Measurements from ENCODE around the gene TASOR2. TPM values are rescaled to one million over a fixed set of nuclear protein-coding genes. Genes with fewer than 3 reads are reported as not detected.

Gene TASOR2
- total and polyA plus RNA-seq, 4 experiments from 2014 or later, result 4.8 to 85.7 (median 42.5) TPM

DNA sequence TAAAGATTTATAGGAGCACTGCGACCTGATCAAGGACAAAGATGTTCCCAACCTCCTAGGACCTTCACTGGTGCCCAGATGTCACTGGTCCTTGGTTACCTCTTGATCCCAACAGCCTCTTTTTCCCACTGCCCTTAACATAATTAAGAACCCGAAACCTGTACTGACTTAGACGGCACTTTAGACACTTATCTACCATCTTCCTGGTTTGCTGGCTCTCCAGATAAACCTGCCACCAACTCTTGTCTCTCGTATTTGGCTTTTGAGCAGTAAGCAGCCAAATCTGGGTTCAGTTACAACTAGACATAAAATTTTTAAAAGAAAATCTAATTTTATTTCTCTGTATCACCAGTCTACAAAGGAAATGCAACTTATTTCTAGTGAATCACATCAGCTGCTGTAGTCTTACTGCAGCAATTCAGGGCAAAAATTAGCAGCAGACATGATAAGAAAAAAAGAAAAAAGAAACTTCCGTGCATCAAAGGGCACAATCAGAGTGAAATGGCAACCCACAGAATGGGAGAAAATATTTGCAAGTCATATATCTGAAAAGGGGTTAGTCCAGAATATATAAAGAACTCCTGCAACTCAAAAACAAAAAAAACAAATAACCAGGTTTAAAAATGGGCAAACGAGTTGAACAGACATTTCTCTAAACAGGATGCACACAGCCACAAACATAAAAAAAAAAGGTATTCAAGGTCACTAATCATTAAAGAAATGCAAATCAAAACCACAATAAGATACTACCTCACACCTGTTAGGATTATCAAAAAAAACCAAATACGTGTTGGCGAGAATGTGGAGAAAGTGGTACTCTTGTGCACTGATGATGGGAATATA is 27.7 kb upstream of the TASOR2 start:
- Histone ChIP-seq H3K27me3 (ENCODE audit: insufficient read depth, low read length) (no peaks in the 10 kb centered on the region), H3K4me3 (ENCODE audit: low read length in 2 of 2) (no peak overlapping the region), H3K9me3 (ENCODE audit: control insufficient read depth in 1 of 2, low read length in 2 of 2) (no peaks in the 10 kb centered on the region), H3K36me3 (ENCODE audit: insufficient read depth, low read length) (no peaks in the 10 kb centered on the region), H3K4me1 (ENCODE audit: insufficient read depth, low read length) (peaks cover 30% of the 10 kb centered on the region), H3K27ac (ENCODE audit: low read depth, low read length) (no peak overlapping the region)
- Mint-ChIP-seq H3K4me3 (peak overlapping the region in 7 of 8 donors; percentile 27 to 70 (median 49)), H3K36me3 (peaks cover 0 to 1% of the 10 kb centered on the region in 2 donors), H3K27me3 (no peaks in the 10 kb centered on the region), H3K4me1 (peaks cover 29 to 43% (median 36%) of the 10 kb centered on the region in 4 donors), H3K9me3 (no peaks in the 10 kb centered on the region), H3K27ac (peak overlapping the region in 6 of 7 donors; percentile 17 to 89 (median 66))
- ChIA-PET POLR2A (ENCODE audit: partially characterized antibody) (interaction anchor here (1.4 kb wide), 1 partner anchor 9 kb away, joined by 3 read pairs; no protein-coding TSS in a partner anchor), CTCF (ENCODE audit: partially characterized antibody) (no interaction called here)
- intact Hi-C loops (cut with micrococcal nuclease), result no loop called here
- DNase-seq, result peak in 1 of 5 donors; percentile 21

DNA sequence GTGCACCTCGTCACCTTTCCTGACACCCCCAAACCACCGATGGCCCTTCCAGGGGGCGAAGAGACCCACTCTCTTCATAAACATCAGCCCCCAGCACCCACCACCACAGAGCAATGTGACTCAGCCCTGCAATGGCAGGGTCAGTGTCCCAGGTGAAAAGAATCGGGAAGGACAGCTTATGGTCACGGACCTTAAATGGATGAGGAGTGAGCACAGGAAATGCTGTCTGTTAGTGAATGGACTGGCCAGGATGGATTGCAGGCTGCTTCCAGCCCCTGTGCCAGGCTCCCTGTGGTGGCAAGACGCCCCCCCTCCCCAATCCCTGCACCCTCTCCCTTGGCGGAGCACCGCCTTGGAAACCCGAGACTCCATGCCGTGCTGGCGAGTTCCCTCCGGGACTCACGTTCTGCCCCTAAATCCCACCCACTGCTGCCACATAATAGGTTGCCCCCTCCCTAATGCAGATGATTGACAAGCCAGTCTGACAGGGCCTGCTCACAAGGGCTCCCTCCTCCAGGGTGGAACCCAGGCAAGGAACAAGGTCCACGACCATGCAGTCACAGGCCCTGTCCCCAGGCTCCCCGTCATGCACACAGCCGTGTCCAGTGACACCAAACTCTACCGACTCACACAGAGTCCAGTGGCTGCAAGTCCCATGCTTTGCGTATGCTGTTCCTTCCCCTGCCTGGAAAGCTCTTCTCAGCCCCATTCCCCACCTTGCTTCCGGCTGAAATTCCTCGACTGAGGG is 25.6 kb upstream of the TASOR2 start:
- no peak overlapping the region for H3K27ac Mint-ChIP-seq
- ChIA-PET POLR2A (ENCODE audit: partially characterized antibody) (no interaction called here), CTCF (ENCODE audit: partially characterized antibody) (interaction anchor here (1.0 kb wide), 1 partner anchor 36 kb away, joined by 3 read pairs; no protein-coding TSS in a partner anchor)
- intact Hi-C loops (cut with micrococcal nuclease), result no loop called here
- H3K36me3 Mint-ChIP-seq, result no peaks in the 10 kb centered on the region
- Histone ChIP-seq H3K4me1 (ENCODE audit: insufficient read depth, low read length) (peaks cover 30% of the 10 kb centered on the region), H3K27me3 (ENCODE audit: insufficient read depth, low read length) (no peaks in the 10 kb centered on the region), H3K9me3 (ENCODE audit: control insufficient read depth in 1 of 2, low read length in 2 of 2) (no peaks in the 10 kb centered on the region), H3K36me3 (ENCODE audit: insufficient read depth, low read length) (no peaks in the 10 kb centered on the region), H3K4me3 (ENCODE audit: low read length in 2 of 2) (no peak overlapping the region), H3K27ac (ENCODE audit: low read depth, low read length) (no peak overlapping the region)
- no peaks in the 10 kb centered on the region for H3K27me3 Mint-ChIP-seq
- no peak overlapping the region for H3K4me3 Mint-ChIP-seq
- peaks cover 32 to 56% (median 40%) of the 10 kb centered on the region in 4 donors for H3K4me1 Mint-ChIP-seq
- no peak for DNase-seq
- no peaks in the 10 kb centered on the region for H3K9me3 Mint-ChIP-seq

DNA sequence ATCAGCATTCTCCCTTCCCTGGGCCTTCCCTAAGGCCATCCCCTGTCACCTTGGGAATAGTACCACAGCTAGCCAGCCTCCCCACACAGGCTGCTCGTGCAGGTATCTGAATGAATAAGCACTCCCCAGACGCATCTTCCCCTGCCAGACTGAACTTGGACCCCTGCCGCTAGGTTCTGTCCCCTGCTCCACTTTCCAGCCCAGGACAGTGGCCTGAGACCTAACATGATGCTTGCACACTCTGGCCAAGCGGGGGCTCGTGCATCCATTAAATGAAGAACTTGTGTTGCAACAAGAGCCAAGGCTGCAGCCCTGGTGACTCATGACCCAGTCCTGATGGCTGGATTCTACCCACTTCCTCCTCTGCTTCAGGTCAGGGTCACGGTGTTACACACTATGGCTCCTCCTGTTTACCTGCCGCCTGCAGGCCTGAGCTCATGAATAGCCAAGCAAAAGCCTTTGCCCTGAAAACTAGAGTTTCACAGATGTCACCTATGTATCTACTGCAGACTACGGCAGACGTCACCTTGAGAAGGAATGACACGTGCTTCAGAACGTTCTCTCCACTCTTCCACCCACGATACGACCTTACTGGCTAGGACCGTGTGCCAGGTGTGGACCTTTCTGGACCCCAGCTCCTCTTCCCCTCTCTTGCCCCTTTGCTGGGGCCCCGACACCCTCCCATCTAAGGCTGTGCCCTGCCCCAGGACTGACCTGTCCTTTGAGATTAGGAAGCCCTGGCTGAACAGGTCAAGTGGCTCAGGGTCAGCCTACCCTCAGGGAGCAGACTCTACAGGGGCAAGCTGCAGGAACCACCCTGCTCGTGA is 24.7 kb upstream of the TASOR2 start:
- no peaks in the 10 kb centered on the region for H3K9me3 ChIP-seq (ENCODE audit: control insufficient read depth in 1 of 2, low read length in 2 of 2)
- no peak overlapping the region for H3K4me3 ChIP-seq (ENCODE audit: low read length in 2 of 2)
- H3K4me1 ChIP-seq (ENCODE audit: insufficient read depth, low read length), result peaks cover 30% of the 10 kb centered on the region
- DNase-seq, result no peak
- H3K36me3 ChIP-seq (ENCODE audit: insufficient read depth, low read length), result no peaks in the 10 kb centered on the region
- H3K4me1 Mint-ChIP-seq, result peaks cover 33 to 62% (median 44%) of the 10 kb centered on the region in 4 donors
- H3K27ac ChIP-seq (ENCODE audit: low read depth, low read length), result no peak overlapping the region
- CTCF ChIA-PET (ENCODE audit: partially characterized antibody), result interaction anchor here (1.5 kb wide), 1 partner anchor 30 kb away, joined by 3 read pairs; no protein-coding TSS in a partner anchor
- intact Hi-C loops (cut with micrococcal nuclease), result no loop called here
- H3K27me3 Mint-ChIP-seq, result no peaks in the 10 kb centered on the region
- peak overlapping the region in 2 of 8 donors; percentile 7 to 8 for H3K4me3 Mint-ChIP-seq
- POLR2A ChIA-PET (ENCODE audit: partially characterized antibody), result no interaction called here
- no peaks in the 10 kb centered on the region for H3K36me3 Mint-ChIP-seq
- H3K27ac Mint-ChIP-seq, result peak overlapping the region in 3 of 7 donors; percentile 50 to 67 (median 65)
- no peaks in the 10 kb centered on the region for H3K9me3 Mint-ChIP-seq
- H3K27me3 ChIP-seq (ENCODE audit: insufficient read depth, low read length), result no peaks in the 10 kb centered on the region

DNA sequence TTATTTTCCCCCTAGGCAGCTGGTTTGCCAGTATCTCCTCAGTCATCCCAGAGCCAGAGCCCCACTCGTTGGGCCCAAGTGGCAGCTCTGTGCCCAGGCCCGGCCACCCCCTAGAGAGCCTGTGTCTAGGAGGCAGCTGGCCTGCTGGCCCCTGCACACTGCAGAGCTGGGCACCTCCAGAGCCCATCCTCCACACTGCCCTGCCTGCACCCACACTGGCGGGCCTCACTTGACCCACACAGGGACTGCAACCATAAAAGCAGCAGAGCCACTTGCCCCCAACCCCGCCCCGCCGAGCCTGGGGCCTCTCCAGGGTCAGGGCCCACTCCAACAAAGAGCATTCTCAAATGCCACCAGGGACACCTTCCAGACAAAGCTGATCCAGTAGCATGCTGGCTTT is 23.6 kb upstream of the TASOR2 start:
- intact Hi-C loops (cut with micrococcal nuclease), result no loop called here
- no peak for DNase-seq
- no peak overlapping the region for H3K27ac ChIP-seq (ENCODE audit: low read depth, low read length)
- ChIA-PET CTCF (ENCODE audit: partially characterized antibody) (interaction anchor here (1.0 to 1.5 kb wide), 2 partner anchors 31 to 217 kb away, joined by 3 read pairs; no protein-coding TSS in a partner anchor), POLR2A (ENCODE audit: partially characterized antibody) (no interaction called here)
- no peaks in the 10 kb centered on the region for H3K27me3 ChIP-seq (ENCODE audit: insufficient read depth, low read length)
- peak overlapping the region in 2 of 7 donors; percentile 18 to 20 for H3K27ac Mint-ChIP-seq
- peaks cover 37% of the 10 kb centered on the region for H3K4me1 ChIP-seq (ENCODE audit: insufficient read depth, low read length)
- H3K4me3 ChIP-seq (ENCODE audit: low read length in 2 of 2), result no peak overlapping the region
- H3K27me3 Mint-ChIP-seq, result no peaks in the 10 kb centered on the region
- H3K4me1 Mint-ChIP-seq, result peaks cover 33 to 61% (median 41%) of the 10 kb centered on the region in 4 donors
- H3K36me3 ChIP-seq (ENCODE audit: insufficient read depth, low read length), result no peaks in the 10 kb centered on the region
- no peaks in the 10 kb centered on the region for H3K9me3 ChIP-seq (ENCODE audit: control insufficient read depth in 1 of 2, low read length in 2 of 2)
- no peak overlapping the region for H3K4me3 Mint-ChIP-seq
- no peaks in the 10 kb centered on the region for H3K36me3 Mint-ChIP-seq
- H3K9me3 Mint-ChIP-seq, result no peaks in the 10 kb centered on the region

DNA sequence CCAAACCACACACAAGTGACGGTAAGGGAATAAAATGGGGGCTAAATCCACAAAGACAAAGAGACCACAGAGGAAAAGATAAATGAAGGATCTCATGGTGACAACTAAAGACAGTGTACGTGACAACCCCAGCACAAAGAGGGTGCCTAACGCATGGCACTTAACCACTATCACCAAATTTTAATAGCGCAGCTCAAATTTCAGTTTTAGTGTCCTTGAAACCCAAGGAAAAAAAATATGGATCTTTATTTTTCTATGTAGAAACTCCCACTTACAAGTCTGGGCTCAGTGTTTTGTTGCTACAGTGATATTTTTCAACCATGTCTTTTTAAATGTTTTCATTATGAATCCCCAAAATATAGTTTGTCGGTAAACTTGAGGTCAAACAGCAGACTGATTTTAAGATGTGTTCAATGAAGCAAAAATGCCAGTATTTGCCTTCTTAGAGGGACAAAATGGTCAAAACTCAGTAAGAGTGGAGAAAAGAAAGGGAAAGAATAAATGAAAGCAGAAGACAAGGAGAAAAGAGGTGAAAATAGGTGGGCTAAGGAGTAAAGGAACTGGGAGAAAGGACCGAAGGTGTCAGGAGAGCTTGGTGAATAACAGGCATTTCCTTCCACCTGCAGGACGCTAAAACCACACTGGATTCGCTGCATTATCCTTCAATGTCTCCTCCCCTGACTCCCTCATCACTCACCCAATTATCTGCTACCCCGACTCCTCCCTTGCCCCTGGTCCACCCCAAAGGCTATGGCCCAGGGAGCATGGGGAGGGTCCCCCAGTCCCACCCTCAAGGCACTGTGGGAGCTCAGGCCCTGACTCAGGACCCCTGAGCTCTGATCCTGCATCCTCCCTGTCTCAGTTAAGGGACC is 21.7 kb upstream of the TASOR2 start:
- ChIA-PET CTCF (ENCODE audit: partially characterized antibody) (no interaction called here), POLR2A (ENCODE audit: partially characterized antibody) (no interaction called here)
- H3K27ac Mint-ChIP-seq, result peak overlapping the region in 1 of 7 donors; percentile 70
- H3K36me3 Mint-ChIP-seq, result peaks cover 0 to 4% of the 10 kb centered on the region in 2 donors
- no peak overlapping the region for H3K4me3 ChIP-seq (ENCODE audit: low read length in 2 of 2)
- no peaks in the 10 kb centered on the region for H3K9me3 ChIP-seq (ENCODE audit: control insufficient read depth in 1 of 2, low read length in 2 of 2)
- no peak overlapping the region for H3K27ac ChIP-seq (ENCODE audit: low read depth, low read length)
- no peaks in the 10 kb centered on the region for H3K27me3 Mint-ChIP-seq
- H3K36me3 ChIP-seq (ENCODE audit: insufficient read depth, low read length), result no peaks in the 10 kb centered on the region
- H3K4me1 Mint-ChIP-seq, result peaks cover 30 to 62% (median 39%) of the 10 kb centered on the region in 4 donors
- H3K9me3 Mint-ChIP-seq, result no peaks in the 10 kb centered on the region
- no peak for DNase-seq
- intact Hi-C loops (cut with micrococcal nuclease), result no loop called here
- peak overlapping the region in 1 of 8 donors; percentile 15 for H3K4me3 Mint-ChIP-seq
- peaks cover 29% of the 10 kb centered on the region for H3K4me1 ChIP-seq (ENCODE audit: insufficient read depth, low read length)
- no peaks in the 10 kb centered on the region for H3K27me3 ChIP-seq (ENCODE audit: insufficient read depth, low read length)

DNA sequence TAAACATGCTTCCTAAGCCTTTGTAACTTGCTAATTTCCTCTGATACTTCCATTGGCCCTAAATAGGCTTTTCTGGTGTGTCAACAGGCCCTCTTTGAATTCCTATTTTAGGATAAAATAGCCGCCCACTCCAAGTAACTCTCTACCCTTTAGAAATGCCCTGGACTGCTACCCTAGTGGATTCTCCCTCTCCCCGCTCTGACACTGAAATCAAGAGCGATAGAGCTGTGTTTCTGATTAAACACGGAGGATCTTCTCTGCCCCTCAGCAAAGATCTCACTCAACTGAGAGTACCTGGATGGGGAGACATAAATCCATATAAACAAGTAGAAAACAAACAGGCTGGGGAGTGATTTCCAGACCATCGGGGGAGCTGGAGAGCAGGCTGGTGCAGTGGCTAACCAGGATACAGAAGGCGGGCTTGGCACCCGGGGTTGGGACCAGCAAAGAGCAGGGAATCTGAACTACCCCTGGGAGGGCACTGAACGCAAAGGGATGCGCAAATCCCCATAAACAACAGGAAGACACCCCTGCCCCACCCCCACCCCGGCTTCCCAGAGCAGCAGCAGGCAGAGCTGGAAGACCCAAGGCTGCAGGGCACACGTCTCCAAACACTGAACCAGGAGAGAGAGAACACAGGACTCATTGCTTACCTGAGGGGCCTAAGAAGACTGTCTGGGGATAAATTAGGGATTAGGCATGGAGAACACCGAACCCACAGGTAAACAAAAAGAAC is 20.8 kb upstream of the TASOR2 start:
- peaks cover 28 to 63% (median 39%) of the 10 kb centered on the region in 4 donors for H3K4me1 Mint-ChIP-seq
- intact Hi-C loops (cut with micrococcal nuclease), result no loop called here
- H3K4me3 ChIP-seq (ENCODE audit: low read length in 2 of 2), result no peak overlapping the region
- H3K27me3 ChIP-seq (ENCODE audit: insufficient read depth, low read length), result no peaks in the 10 kb centered on the region
- peaks cover 0 to 4% of the 10 kb centered on the region in 2 donors for H3K36me3 Mint-ChIP-seq
- H3K9me3 Mint-ChIP-seq, result no peaks in the 10 kb centered on the region
- ChIA-PET CTCF (ENCODE audit: partially characterized antibody) (interaction anchor here (0.8 kb wide), 1 partner anchor 20 kb away, joined by 3 read pairs; the partner anchor contains the start of gene TASOR2), POLR2A (ENCODE audit: partially characterized antibody) (no interaction called here)
- no peak overlapping the region for H3K27ac ChIP-seq (ENCODE audit: low read depth, low read length)
- H3K27ac Mint-ChIP-seq, result peak overlapping the region in 1 of 7 donors; percentile 2
- peaks cover 29% of the 10 kb centered on the region for H3K4me1 ChIP-seq (ENCODE audit: insufficient read depth, low read length)
- H3K36me3 ChIP-seq (ENCODE audit: insufficient read depth, low read length), result no peaks in the 10 kb centered on the region
- no peaks in the 10 kb centered on the region for H3K9me3 ChIP-seq (ENCODE audit: control insufficient read depth in 1 of 2, low read length in 2 of 2)
- H3K27me3 Mint-ChIP-seq, result no peaks in the 10 kb centered on the region
- DNase-seq, result no peak
- H3K4me3 Mint-ChIP-seq, result peak overlapping the region in 4 of 8 donors; percentile 16 to 65 (median 54)
